Fibroblast of the conjunctiva (primary cell): ENCODE data around the gene TAS2R50.

Experiments
- DNase-seq: peaks from one replicate; pipeline ENCODE4 v3.0.0-alpha.2; 2010; ENCODE audit warnings: low read depth

TAS2R50 gene

DNA sequence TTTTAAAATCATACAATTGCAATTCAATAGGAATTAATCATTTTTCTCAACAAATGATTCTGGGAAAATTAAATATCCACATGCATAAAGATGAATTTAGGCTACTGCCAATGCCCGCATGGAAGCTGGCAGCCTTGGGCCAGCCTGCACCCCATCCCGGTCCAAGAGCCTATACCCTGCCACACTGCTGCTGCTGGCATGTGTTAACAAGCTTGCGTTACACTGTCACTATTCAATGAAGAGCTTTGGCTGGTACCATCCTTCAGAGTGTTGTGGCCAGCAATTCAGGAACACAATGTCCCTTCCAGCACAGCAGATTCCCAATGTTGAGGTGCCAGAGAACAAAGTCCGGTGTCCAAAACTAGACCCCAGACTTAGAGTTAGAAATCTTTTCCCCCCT lies 34.1 kb downstream of the TAS2R50 start:
- no peak for DNase-seq

DNA sequence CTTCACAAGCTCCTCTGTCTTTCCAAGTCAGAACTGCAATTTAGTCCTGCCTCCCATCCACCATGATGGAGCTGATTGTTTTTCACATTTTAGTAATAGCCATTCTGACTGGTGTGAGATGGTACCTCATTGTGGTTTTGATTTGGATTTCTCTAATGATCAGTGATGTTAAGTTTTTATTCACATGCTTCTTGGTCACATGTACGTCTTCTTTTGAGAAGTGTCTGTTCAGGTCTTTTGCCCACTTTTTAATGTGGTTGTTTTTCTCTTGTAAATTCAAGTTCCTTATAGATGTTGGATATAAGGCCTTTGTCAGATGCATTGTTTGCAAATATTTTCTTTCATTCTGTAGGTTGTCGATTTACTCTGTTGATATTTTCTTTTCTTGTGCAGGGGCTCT lies 43.5 kb downstream of the TAS2R50 start:
- DNase-seq: no peak

DNA sequence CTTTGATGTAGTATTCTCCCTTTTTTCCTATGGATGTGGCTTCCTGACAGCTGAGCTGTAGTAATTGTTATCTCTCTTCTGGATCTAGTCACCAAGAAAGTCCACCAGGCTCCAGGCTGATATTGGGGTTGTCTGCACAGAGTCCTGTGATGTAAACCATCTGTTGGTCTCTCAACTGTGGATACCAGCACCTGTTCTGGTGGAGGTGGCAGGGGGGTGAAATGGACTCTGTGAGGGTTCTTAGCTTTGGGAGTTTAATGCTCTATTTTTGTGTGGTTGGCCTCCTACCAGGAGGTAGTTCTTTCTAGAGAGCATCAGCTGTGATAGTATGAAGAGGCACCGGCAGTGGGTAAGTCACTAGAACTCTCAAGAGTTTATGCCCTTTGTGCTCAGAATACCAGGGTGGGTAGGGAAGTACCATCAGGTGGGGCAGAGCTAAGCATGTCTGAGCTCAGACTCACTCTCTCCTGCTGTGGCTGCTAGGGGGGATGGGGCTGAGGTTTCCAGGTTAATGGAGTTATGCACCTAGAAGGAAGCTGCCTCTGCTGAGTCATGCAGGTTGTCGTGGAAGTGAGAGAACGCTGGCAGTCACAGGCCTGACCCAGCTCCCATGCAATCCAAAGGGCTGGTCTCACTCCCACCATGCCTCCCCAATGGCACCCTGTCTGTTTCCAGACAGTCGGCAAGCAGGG lies 44.6 kb downstream of the TAS2R50 start:
- DNase-seq: no peak

DNA sequence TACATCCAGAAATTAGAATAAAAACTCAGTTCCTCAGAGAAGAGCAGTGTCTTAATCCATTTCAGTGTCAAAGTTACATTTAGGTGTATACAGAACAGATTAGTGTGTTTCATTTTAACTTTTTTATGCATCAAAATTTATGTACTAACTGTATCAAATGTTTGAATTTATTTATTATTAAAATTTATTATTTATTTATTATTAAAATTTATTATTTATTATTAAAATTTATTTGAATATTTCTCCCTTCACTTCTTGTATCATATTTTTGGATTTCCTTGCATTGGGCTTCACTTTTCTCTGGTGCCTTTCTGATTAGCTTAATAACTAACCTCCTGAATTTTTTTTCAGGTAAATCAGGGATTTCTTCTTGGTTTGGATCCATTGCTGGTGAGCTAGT lies 45.3 kb downstream of the TAS2R50 start:
- DNase-seq: no peak

DNA sequence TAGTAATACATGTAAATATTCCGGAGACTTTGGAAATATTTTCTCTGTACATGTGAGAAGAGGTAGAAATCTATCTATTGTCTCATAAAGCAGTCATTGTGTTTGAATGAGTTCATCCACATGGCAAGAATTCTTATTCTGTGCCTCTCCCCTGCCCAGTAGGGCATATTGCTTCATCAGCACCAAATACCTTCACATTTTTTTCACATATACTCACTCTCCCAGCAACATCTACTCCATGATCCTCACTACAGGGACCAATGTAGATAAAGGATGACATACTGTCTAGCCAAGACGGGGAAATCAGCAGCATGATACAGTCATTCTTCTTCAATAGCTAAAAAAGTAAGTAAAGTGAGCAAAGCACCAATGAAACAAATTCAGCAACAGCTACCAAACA lies 46.3 kb downstream of the TAS2R50 start:
- DNase-seq: peak; percentile 1

DNA sequence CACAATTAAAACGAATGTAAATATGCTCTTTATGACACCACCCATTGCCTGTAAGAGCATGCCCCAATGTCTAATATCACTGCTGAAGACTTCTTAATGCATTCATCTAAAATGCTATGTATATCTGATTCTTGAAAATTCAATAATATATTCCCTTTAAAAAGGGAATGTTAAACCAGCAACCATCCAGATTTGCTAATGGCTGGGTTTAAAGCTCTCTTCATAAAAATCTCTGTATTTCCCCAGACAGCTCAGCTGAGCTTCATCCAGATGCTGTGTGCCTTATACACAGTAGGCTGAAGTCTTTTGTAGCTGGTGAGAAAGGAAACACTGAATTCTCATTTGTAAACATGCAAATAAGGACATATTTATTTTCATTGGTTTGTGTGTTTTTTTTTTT lies 47.5 kb downstream of the TAS2R50 start, which contains the start of gene TAS2R14:
Gene TAS2R14, minus strand, starts transcription at position 101 of the 400 bp plus-strand sequence. Its CDS starts 56 bp downstream, at position 45.
- no peak for DNase-seq

DNA sequence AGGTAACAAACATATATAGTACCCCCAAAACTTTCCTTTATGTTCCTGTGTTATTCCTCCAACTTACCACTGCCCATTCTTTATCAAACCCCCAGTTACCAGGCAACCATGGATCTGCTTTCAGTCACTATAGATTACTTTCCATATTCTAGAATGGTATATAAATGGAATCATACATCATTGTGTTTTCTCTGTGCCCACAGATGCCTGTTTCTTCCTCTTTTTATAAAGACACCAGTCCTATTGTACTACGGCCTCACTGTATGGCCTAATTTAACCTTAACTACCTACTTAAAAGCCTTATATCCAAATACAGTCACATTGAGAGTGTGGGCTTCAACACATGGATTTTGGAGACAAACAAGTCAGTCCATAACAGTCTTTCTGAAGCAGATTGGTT lies 50.2 kb downstream of the TAS2R50 start:
- no peak for DNase-seq
